Inferior parietal cortex (tissue), 1 donor: ENCODE measurements around the gene SNIP1.
"Not testable (repeated sequence)": the region's sequence is repeated elsewhere in the genome, so short reads cannot be mapped to it uniquely, and the experiment has no call there.

Experiments used
- DNase-seq: peaks from one replicate; pipeline ENCODE4 v3.0.0-alpha.2; 2016; ENCODE audit errors: extremely low spot score

SNIP1 gene

GRCh38 chr1:37513795-37514349 is 40.2 kb downstream of the SNIP1 start:
- no peak for DNase-seq

DNA sequence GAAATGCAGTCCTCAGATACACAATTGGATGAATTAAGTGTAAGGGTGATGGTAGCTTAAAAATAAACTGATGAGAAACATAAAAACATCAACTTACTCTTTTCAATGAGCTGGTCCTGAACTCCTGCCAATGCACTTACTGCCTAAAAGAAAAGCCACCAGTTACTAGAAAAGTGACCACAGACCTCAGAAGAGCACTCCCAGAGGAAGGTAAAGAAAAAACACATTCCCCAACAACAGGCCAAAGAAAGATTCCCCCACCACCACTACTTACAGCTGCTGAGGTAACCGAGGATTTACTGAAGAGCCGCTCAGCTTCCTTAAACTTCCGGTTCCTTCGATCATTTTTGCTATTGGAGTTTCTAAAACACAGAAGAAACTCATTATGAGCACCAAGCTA is 44.9 kb downstream of the SNIP1 start:
- DNase-seq, result no peak

DNA sequence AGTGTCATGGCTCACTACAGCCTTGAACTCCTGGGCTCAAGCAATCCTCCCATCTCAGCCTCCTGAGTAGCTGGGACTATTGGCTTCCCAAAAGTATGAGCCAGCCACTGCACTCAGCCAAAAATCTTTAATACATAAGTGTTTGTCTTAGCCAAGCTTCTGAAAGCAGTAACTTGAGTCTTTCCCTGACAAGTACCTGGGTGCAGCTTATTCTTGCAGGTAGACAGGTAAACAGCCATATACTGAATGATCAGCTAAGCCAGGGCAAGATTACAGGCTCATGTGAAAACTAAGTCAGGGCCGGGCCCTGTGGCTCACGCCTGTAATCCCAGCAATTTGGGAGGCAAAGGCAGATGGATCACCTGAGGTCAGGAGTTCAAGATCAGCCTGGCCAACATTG is 47.4 kb downstream of the SNIP1 start:
- DNase-seq, result no peak

- DNase-seq, result not testable (repeated sequence)
Observed at GRCh38 chr1:37502791-37503190, 51.3 kb downstream of the SNIP1 start.

DNA sequence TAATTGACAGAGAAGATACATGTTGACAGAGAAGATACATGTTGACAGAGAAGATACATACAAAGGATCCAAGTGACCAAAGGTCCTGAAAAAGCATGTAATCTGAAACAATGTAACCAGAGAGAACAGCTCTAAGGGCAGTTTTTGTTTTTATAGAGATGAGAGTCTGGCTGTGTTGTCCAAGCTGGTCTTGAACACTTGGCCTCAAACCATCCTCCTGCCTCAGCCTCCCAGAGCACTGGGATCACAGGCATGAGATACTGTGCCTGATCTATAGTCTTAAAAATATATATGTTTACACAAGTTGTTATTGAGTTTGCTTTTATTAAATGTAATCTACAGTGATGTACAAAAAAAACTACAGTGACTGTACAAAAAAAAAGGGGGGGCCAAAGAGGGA is 52.0 kb downstream of the SNIP1 start:
- no peak for DNase-seq

DNA sequence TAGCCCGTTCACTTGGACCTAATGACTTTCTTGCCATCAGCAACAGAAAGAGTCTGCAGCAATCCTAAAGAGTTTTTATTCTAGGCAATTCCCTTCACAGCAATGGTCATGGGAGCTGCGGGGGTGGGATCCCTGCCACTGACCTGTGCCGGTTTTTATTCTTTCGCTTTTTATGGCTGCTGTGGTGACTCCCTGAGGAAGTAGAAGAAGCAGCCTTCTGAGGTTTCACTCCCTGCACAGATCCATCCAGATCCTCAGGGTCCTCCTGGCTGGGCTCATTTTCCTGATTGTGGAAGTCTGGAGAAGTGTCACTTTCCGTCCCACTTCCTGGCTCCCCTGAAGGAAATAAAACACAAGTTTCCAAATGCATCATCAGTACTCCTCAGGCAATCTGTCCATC is 52.4 kb downstream of the SNIP1 start:
- DNase-seq, result no peak

DNA sequence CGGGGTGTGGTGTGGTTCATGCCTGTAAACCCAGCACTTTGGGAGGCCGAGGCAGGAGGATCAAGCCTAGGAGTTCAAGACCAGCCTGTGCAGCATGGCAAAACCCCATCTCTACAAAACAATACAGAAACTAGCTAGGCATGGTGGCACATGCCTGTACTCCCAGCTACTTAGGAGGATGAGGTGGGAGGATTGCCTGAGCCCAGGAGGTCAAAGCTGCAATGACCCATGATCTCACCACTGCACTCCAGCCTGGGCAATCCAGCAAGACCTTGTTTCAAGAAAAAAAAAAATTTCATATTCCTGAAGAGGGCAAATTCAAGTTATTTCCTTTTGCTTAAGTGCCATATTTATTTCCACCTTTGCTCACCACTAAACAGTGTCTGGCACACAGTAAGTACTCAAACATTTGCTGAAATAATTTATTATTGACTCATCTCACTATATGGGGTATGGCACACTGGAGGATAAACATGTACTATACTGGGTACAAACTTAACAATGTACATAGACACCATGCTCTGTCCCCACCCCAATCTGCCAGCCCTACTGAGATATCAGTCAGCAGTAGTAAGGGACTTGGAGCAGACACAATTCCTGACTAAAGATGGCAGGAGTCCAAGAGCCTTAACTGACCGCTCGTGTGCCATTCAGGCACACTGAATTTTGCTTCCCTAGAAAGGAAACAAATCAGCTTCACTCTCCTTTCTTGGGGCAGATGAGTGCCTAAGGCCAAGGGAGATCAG is 55.0 kb downstream of the SNIP1 start:
- peak; percentile 45 for DNase-seq

GRCh38 chr1:37497832-37498231 is 56.3 kb downstream of the SNIP1 start:
- DNase-seq, result no peak

DNA sequence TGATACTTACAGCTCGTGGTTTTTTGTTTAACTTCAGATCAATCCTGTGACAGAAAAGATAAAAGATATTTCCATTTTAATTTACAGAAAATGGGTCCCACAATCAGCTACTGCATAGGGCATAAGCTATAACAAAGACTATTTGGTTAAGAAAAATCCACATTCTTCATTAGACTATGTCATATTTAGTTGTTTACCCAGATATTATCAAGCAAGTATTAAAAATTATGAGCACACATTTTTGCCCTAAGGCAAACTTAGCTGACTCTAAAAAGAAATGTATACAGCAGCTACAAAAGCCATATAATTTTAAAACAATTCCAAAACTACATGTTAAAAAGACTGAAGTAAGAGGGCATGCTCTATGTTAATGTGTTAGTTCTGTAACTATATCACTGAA is 58.2 kb downstream of the SNIP1 start:
- DNase-seq, result no peak

DNA sequence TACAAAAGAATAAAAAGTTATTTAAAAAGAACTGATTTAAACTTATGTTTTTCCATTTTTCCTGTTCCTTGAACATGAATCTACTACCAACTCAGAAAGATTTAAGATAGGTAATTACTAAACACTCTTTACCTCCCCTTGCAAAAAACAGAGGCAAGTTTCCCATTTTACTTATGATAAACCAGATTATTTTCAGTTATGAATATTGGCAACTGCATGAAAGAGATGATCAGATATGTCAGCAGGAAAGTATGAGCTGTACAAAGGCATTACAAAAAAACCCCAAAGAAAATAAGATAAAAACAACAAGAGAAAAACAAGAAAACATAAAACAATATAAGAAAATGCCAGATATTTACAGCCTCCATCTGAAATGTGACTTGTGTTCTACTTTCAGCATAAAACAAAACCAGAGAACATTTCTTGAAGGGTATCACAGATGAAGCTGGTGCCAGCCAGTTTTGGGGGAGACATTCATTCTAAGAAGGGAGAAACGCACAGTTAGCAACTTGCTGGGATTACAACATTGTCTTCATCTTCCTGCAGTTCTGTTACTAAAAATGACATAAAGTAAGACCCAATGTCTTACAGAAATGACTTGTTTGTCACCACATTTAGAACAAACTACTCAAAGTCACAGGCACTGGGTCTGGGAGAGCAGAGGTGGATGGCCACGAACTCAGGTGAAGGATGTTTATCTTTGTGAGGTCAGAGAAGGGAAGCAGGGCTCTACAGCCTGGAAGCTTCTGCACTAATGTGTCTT is 60.6 kb downstream of the SNIP1 start:
- DNase-seq, result no peak

- DNase-seq, result no peak
Observed at GRCh38 chr1:37487619-37487984, 66.5 kb downstream of the SNIP1 start.

DNA sequence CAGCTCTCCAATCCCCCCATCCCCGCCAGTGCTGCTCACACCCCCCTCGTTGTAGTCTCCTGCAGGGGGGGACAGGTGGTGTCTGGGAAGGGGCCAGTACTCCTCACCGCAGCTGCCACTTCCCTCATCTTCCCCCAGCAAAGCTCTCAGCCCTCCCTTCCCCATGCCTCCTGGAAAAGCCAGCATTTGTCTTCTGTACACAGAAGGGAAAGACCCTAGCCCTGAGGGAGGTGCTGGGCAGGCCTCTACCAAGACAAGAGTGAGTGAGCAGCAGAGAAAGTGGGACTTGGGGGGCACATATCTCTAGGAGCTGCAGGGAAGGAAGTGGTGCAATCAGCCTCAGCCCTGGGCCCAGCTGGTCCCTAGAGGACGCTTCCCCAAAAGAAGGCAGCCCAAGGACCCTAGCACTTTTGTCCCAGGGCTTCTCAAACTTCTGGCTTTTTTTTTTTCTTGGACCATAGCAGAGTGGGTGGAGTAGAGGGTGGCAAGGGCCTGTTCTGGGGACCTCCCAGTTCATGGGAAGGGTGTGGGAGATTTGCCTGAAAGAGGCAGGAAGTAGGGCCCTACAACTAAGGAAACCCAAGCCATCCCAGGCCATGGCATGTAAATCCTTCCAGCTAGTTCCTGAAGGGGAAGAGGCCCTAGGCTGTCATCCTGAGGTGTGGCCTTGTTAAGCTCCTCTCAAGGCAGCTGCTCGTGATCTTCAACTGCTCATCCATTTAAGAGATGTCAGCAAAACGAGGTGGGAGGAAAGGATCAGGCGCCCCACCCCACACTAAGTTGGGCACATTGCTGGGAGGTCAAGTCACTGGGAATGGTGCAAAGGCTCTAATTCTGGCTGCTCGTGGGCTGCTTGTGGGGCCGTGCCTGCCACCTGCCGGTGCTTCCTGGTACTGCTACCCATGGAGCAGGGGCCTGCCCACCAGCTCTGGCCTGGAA is 67.1 kb downstream of the SNIP1 start:
- peak; percentile 64 for DNase-seq

DNA sequence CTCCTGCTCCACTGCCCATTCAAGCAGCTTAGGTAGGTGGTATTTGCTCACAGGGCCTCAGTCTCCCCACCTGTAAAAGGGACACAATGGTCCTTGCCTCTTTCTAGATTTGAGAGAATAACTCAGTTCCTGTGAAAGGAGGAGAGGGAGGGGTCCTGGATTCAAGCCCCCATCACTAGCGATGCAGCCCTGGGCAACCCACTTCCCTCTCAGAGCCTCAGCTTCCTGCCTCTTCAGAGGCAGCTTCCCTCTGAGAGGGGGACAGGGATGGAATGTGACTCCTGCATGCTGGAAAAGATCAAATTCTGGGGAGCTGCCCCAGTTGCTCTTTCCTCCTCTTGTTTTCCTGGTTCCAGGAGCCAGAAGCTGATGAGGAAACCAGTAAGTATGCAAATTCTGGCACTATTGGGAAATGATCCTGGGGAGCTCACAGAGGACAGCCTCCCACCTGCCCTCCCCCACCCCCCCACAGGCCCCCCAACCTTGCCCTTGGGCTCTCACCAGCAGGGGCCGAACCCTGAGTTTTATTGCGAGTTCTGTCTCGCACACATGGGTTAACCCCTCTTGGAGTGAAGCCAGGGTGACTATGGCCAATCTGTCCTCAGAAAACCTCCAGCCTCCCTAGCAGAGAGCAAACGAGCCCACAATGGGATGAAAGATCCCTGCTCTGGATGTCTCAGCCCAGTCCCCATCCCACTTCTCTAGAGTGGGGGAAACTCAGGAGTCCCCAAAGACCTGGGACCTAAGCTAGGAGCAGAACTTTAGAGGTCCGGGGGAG is 68.0 kb downstream of the SNIP1 start:
- DNase-seq, result no peak
